GM18861 (cell line): ENCODE data around the gene FXYD3.

Experiments used
- ATAC-seq: cut with Tn5 transposase; IDR thresholded peaks from one replicate; pipeline ENCODE4 v1.9.1; 2021; ENCODE audit not compliant: unreplicated experiment

The FXYD3 gene, protein sequence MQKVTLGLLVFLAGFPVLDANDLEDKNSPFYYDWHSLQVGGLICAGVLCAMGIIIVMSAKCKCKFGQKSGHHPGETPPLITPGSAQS

DNA sequence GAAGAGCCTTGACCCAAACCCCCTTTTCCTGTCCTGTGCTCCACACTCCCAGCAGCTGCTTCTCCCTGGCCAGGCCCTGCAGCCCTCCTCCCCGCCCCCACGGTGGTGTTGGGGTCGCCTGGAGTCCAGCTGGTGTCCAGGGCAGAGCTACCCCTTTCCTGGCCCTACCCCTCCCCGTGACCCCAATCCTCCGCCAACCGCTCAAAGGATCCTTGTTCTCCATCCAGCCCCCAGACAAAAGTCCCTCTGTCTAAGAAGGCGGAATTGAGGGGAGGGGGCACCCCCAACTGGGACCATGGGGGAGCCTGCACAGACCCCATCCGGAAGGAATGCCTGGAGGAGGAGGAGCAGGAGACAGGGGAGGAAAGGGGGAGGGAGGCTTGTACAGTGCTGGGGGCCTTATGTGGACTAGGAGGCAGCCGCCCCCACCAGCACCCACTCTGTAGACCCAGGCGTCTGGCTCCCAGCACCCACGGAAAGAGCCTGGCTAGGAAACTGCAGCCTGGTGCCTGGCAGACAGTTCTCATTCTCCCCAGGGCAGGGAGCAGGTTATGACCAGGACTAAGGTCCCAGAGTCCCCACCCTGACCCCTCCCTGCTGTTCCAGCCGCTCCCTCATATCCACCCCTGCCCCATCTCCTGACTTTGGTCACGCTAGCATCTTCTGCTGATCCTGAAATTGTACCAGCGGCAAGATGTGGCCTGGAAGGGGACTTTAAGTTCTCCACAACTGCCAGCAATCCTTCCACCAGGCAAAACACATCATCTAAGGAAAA is at the start of gene FXYD3:
TSS of gene FXYD3 (plus strand) at position 647 of the 775 bp plus-strand sequence. CDS start 3,554 bp downstream, outside the sequence.
- ATAC-seq: no peak

DNA sequence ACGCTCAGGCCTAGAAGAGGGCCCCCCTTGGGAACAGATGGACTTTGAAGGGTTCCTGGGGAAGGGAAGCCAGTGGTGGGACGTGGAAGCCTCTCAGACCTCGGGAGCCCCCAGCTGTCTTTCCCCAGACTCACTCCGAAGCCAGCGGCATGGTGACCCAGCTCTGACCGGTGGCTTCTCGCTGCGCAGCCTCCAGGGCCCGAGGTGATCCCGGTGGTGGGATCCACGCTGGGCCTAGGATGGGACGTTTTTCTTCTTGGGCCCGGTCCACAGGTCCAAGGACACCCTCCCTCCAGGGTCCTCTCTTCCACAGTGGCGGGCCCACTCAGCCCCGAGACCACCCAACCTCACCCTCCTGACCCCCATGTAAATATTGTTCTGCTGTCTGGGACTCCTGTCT is 49.5 kb upstream of the FXYD3 start:
- no peak for ATAC-seq

DNA sequence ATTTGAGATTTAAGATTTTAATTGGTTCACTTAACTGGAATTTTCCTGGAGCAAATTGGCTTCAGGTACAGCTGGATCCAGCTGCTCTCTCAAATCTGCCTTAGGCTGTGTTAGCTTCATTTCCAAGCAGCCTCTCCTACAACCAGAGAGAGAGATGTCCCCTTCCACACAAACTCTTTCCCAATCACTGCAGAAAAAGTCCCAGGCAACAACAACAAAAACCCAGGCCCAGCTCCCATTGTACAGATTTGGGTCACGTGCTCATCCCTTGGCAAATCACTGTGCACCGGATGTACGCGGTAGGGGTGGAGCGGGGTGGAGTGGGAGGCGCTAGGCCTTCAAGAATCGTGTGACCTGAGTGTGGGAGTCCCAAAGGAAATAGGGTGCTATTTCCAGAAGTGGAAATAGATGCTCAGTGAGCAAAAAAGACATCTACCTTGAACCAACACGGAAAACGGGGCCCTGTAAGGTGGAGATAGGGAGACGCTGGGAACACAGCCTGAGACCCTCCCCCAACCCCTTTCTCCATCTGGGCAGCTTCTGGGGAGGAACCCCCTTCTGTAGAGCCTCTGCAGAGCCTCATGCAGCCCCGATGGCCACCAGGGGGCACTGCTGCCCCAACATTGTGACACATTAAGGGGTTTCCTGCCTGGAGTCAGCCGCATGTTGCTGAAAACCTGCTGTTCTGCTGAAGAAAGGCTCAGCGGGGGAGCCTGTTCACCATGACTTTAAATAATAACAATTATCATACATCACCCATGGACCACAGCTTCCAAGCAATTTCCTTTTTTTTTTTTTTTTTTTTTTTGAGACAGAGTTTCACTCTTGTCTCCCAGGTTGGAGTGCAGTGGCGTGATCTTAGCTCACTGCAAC is 48.7 kb upstream of the FXYD3 start:
- ATAC-seq: peak; percentile 59

DNA sequence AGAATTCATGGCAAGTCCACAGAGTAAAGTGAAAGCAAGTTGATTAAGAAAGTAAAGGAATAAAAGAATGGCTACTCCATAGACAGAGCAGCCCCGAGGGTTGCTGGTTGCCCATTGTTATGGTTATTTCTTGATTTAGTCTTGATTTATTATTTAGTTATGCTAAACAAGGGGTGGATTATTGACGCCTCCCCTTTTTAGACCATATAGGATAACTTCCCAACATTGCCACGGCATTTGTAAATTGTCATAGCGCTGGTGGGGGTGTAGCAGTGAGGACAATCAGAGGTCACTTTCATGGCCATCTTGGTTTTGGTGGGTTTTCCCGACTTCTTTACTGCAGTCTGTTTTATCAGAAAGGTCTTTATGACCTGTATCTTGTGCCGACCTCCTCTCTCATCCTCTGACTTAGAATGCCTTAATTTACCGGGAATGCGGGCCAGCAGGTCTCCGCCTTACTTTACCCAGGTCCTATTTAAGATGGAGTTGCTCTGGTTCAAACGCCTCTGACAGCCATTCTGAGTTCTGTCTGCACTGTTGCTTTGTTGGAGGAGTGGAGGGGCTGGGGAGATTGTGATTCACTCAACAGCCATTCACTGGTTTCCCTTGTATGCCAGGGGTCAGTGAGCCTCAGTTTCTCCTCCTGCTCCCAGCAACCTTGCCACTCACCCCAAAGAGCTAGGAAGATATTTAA is 46.5 kb upstream of the FXYD3 start:
- ATAC-seq: no peak

DNA sequence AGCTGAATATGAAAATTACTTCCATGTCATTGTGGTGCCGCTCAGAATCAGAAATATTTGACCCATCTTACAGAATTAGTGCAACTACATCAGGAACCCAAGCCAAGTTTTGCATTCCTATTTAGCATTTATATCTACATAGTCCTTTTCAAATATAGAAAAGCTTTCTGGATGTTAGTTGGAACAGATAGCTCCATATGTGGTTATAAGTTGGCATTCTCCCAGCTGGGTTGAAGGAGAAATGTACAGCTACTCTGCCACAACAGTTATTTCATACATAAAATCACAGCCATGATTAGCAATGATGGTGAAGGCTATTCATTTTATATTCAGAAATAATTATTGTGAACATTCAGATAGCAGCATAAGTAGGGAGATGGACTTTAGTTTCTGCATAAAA is 45.9 kb upstream of the FXYD3 start:
- ATAC-seq: no peak

DNA sequence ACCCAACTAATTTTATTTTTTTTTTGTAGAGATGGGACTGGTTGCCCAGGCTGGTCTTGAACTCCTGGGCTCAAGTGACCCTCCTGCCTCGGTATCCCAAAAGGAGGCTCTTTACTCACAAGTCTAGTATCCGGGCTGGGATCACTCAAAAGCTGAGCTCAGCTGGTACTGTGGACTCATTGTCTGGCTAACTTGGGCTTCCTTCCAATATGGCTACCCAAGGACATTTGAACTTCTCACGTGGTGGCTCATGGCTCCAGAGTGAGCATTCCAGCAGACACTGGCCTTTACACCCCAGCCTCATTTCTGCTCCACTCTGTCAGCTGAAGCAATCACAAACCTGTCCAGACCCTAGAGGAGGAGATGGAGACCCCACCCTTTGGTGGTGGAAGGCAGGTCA is 45.2 kb upstream of the FXYD3 start:
- no peak for ATAC-seq

DNA sequence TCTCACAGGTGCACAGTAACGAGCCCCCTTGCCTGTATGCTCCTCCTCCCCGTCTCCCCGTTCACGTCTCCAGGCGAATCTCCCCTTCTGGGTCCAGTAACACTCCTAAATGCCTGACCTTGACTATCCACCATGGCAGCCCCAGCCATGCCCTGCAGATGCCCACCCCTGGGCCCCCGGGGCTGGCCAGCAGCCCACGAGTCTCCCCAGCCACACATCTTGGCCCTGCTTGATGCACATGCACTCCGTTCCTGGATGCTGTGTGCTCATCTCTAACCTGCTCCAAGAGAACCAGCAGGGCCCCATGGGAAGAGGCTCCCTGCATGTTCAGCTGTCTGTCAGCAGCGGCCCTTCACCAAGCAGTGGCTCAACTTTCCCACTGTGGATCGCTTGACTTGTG is 42.1 kb upstream of the FXYD3 start:
- ATAC-seq: no peak

DNA sequence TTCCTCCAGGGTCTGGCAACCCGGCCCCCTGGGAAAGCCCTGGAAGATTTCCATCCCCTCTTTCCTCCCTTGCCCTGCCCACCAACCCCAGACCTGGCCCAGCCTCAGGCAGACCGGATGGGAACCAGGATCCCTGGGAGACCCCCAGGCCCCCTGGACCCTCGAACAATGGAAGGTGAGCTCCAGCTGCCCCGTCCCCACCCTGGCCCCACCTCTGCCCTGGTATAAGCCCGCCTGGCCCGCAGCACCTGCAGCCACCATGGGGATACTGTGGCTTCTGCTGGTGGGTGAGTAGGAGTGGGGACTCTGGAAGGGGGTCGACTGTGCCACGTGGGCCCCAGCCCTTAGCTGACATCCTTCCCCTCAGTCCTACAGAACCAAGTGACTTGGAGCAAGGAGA is 41.7 kb upstream of the FXYD3 start:
- no peak for ATAC-seq

DNA sequence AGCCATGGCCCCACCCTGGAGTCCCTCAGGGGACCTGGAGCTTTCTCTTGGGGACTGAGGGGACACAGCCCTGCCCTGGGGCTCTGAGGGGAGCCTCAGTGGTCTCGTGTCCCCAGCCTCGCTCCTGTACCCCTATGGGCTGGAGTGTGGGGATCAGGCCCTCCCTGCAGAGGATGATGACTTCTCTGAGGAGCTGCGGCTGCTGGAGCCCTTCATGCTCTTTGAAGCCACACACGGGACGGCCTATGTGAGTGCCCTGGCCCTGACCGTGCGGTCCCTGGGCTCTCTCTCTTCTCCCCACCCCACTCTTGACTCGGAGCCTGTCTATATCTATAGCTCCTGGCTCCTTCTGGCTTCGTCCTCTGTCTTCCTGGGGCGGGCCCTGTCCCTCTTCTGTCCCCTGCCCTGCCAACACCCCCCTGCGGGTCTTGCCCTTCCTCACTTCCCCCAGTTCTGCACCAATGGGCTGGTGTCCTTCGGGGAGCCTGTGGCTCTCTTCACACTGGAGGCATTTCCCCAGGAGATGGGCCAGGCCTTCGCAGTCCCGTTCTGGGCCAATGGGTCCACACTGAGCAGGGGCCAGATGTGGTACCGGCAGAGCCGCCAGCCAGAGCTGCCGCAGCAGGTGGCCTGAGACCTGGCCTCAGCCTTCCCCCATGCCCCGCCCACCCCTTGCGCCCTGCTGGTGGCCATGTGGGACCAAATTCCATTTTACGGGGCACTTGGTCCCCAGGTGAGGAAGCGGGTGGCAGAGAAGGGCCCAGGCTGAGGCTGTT is 41.0 kb upstream of the FXYD3 start:
- no peak for ATAC-seq

DNA sequence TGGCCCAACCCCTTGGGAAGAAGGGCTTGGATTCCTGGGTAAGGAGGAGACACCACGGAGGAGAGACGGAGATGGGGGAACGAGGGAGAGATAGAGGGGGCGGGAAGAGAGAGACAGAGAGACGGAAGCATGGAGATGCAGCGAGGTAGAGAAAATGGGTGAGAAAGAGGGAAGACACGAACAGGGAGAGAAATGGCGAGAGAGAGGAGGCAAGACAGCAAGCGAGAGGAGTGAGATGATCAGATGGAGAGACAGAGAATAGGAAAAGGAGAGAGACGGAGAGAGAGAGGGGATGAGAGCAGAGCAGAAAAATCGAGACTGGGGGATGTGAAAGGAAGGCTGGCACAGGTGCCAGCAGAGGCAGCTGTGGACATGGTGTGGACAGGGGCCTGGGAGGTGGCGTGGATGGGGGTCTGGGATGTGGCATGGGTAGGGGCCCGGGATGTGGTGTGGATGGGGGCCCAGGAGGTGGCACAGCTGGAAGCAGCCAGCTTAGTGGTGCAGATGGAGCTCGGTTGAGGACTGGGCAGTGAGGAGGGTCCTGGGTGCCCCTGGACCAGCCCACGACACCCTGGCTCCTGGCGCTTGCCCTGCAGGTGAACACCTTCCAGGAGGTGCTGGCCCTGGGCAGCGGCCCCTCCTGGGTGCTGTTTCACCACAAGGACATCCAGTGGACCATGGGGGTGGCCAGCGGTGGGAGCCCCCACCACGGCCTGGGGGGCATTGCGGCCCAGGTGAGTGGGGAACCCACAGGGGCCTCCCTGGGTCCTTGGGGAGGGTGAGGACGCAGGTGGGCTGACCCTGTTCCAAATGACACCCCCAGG is 40.2 kb upstream of the FXYD3 start:
- ATAC-seq: no peak

DNA sequence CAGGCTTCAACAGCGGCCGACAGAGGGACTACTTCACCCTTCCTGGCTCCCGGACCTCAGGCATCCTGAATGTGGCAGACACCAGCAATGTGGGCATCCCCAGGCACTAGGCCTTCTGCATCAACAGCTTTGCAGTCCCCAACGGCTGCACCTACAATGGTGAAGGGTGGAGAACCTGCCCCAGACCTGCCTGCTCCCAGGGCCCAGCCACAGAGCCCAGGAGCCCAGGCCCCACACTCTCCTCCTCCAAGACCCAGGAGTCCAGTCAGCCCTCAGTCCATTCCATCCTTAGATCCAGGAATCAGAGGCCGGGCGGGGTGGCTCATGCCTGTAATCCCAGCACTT is 39.6 kb upstream of the FXYD3 start:
- no peak for ATAC-seq

DNA sequence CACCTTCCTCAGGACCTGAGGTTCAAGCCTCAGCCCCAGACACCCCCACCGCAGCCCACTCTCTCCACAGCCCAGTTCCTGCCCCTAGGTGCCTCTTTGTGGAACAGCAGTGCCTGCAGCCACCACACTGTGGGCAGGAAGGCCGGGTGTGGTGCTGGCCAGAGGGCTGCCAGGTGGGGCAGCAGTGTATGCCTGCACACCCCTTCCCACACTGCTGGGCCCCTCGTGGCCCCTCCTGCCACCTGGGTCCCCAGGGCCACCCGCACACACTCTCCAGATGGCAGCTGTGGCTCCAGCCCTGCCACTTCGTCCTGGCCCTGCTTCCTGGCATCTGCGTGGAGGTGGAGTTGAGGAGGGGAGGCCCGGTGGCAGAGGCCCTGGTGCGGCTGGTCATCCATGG is 39.0 kb upstream of the FXYD3 start:
- no peak for ATAC-seq

DNA sequence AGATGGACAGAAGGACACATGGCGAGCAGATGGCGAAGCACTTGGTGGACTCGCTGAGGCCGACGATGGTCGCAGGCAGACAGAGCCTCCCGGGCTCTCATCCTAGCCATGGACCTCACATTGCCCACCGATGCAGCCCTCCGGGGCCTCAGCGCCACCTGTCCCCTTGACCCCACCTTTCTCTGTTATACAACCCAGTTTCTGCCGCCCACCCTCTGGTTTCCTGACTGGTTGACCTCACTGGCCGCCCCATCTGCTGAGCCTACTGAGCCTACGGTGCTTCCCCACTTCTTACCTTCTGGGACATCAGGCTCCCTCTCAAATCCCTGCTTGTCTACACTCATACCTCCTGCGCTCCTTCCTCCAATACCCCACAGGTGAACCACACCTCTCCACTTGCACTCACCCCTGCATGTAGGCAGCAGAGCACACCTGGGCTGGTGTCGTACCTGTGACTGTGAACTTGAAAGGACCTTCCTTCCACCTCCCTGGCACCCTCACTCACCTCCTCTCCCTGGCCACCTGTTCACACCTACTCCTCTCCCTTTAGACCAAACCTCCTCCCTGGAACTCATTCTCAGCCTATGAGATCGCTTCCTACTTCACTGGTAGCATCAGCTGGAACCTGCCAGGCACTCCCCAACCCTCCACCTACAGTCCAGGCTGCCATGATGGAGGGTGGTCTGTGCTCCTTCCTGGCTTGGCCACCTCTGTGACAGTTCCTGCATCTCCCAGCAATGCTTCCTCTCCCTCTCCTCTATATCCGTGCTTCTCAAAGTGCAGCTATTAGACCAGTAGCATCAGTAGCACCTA is 38.0 kb upstream of the FXYD3 start:
- no peak for ATAC-seq

DNA sequence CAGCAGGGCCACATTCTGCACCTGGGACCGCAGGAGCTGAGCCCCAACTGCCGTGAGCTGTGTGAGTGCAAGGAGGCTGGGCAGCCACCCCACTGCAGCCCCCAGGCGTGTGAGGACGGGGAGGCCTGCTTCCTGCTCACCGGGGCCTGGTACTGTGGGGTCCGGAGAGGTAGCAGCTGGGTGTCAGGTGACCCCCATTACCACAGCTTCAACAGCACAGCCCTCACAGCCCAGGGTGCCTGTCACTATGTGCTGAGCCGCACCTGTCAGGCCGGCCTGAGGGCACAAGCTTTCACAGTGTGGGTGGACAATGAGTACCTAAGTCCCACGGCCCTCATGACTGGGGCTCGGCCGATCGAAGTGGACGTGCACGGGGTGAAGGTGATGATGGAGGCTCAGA is 35.8 kb upstream of the FXYD3 start:
- no peak for ATAC-seq

DNA sequence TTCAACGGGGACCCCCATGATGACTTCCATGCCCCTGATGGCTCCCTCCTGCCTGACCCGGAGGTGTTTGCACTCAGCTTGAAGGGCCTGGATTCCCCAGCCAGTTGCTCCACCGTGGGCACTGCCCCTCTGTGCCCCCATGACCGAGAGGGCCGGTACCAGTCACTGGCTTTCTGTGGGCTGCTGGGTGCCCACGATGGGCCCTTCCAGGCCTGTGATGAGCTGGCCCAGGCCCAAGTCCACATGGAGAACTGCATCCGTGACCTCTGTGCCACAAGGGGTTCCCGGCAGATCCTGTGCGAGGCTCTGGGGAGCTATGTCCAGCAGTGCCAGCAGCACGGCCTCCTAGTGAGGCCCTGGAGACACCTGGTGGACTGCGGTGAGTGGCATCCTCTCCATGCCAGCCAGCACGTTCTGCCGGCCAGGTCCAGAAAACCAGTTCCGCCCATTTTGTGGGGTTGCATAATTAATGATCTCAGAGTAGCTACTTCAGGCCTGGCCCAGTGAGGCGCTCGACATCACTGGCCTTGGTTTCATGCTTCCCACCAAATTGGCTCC is 34.9 kb upstream of the FXYD3 start:
- ATAC-seq: no peak

DNA sequence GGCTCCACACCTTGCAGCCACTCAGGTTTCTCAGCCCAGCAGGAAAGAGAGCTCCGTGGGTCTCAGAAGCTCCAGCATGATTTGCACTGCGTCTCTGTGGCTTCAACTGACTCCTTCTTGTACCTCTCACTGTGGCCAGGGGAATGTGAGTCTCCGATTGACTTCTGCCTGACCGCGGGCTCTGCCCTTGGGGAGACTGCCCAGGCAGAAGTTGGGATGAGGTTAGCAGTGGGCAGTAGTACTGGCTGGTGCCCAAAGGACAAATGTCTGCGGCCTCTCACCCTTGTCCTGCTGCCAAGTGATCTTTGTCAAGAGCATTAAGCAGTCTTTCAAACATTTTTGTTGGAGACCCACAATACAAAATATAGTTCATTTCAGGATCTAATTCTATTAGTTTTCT is 34.4 kb upstream of the FXYD3 start:
- no peak for ATAC-seq

DNA sequence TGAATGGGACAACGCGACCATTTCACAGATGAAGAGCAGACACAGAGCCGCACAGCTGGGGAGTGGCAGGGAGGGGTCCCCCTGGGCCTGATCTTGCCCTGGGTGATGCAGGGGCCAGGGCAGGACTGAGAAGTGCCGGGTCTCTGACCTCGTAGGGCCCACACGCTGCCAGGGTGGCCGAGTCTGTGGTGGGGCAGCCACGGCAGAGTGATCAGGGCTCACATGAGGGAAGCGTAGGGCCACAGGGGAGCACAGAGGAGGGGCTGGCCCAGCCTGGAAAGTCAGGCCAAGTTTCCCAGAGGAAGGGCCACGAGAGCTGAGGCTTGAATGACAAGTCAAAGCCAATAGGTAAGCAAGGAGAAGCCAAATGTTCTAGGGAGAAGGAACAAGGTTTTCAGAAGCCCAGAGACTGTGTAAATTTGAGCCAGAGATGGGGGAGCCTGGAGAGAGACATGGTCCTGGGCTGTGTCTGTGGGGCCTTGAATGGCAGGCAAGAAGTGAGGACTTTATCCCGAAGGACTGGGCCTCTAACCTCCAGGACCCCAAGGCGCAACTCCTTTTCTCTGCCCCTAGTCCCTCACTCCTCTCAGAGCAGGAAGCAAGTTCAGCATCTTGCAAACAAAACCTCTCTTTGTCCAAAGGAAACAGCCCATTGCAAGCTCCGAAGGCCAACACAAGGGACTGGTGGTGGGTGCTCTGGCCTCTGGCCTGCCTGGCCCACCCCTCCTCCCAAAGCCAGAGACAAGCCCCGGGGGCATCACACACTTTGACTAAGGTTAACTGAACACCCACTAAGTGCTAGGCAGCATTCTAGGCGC is 31.7 kb upstream of the FXYD3 start:
- ATAC-seq: no peak

DNA sequence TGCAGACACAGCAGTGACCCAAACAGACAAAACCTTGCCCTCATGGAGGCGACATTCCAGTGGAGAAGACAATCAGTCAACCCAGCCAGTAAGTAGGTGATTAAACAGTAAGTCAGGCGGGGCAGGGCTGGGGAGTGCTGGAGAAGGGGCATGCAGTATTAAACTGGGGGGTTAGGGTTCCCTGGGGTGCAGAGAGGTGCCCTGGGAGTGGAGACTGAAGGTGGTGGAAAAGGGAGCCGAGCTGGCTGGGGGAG is 31.2 kb upstream of the FXYD3 start:
- ATAC-seq: no peak
